ENCODE data around the gene OR51B6. TPM values are rescaled to one million over a fixed set of nuclear protein-coding genes. Genes with fewer than 3 reads are reported as not detected.

The OR51B6 gene
- total RNA-seq, 1 experiment from 2014 or later: not detected

GRCh38 chr11:5384335-5384734 is 33.0 kb downstream of the OR51B6 start (continued):
- TF ChIP-seq AR (CRISPR knock-in tag; IDR thresholded peaks at IDR 0.05): no peak
- TF ChIP-seq TCF7 (CRISPR knock-in tag; IDR thresholded peaks at IDR 0.05; ENCODE audit: low read depth): no peak
- TF ChIP-seq, protein P1, sequence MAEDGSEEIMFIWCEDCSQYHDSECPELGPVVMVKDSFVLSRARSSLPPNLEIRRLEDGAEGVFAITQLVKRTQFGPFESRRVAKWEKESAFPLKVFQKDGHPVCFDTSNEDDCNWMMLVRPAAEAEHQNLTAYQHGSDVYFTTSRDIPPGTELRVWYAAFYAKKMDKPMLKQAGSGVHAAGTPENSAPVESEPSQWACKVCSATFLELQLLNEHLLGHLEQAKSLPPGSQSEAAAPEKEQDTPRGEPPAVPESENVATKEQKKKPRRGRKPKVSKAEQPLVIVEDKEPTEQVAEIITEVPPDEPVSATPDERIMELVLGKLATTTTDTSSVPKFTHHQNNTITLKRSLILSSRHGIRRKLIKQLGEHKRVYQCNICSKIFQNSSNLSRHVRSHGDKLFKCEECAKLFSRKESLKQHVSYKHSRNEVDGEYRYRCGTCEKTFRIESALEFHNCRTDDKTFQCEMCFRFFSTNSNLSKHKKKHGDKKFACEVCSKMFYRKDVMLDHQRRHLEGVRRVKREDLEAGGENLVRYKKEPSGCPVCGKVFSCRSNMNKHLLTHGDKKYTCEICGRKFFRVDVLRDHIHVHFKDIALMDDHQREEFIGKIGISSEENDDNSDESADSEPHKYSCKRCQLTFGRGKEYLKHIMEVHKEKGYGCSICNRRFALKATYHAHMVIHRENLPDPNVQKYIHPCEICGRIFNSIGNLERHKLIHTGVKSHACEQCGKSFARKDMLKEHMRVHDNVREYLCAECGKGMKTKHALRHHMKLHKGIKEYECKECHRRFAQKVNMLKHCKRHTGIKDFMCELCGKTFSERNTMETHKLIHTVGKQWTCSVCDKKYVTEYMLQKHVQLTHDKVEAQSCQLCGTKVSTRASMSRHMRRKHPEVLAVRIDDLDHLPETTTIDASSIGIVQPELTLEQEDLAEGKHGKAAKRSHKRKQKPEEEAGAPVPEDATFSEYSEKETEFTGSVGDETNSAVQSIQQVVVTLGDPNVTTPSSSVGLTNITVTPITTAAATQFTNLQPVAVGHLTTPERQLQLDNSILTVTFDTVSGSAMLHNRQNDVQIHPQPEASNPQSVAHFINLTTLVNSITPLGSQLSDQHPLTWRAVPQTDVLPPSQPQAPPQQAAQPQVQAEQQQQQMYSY (CRISPR knock-in tag; IDR thresholded peaks at IDR 0.05): no peak

GRCh38 chr11:5390210-5390609 is 38.9 kb downstream of the OR51B6 start:
- no peak for DNase-seq (ENCODE audit: low spot score)
- Mint-ChIP-seq H3K27me3 (ENCODE audit: low read depth) (no peaks in the 10 kb centered on the region), H3K36me3 (no peaks in the 10 kb centered on the region), H3K9me3 (peaks cover 3% of the 10 kb centered on the region; the same call in 1 of the 2 replicates), H3K4me1 (no peaks in the 10 kb centered on the region), H3K27ac (no peak overlapping the region), H3K4me3 (no peak overlapping the region)
- ChIA-PET CTCF (no interaction called here), POLR2A (no interaction called here)
- no peak for TF ChIP-seq ATF1 (CRISPR knock-in tag; IDR thresholded peaks at IDR 0.05)
- TF ChIP-seq, protein P2, sequence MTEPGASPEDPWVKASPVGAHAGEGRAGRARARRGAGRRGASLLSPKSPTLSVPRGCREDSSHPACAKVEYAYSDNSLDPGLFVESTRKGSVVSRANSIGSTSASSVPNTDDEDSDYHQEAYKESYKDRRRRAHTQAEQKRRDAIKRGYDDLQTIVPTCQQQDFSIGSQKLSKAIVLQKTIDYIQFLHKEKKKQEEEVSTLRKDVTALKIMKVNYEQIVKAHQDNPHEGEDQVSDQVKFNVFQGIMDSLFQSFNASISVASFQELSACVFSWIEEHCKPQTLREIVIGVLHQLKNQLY (CRISPR knock-in tag; IDR thresholded peaks at IDR 0.05): no peak
- TF ChIP-seq MXD4 (CRISPR knock-in tag; IDR thresholded peaks at IDR 0.05; ENCODE audit: borderline replicate concordance): no peak
- TF ChIP-seq CTCF (IDR thresholded peaks at IDR 0.05): 0 out of 2 replicates have a peak, but pooled peaks have one; percentile 22
- ATAC-seq: peak; percentile 44

DNA sequence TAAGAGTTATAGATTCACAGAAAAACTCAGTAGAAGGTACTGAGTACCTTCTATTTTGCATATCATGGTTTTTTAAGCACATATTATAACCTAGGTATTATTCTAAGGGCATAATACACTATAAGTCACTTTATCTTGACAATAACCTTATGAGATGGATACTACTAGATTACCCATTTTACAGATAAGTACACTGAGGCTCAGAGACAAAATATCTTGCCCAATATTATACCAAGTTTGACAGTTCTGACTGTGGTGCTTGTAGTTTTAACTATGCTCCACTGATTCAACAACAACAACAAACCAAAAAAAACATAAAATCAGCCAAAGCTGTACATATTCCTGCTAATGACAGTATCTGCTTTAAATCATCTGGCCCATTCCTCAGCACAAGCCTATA is 42.8 kb downstream of the OR51B6 start:
- H3K27me3 Mint-ChIP-seq (ENCODE audit: low read depth): no peaks in the 10 kb centered on the region
- peaks cover 3% of the 10 kb centered on the region; the same call in 1 of the 2 replicates for H3K9me3 Mint-ChIP-seq
- ChIA-PET POLR2A (no interaction called here), CTCF (no interaction called here)
- H3K4me3 Mint-ChIP-seq: no peak overlapping the region
- no peak for ATAC-seq
- H3K27ac Mint-ChIP-seq: no peak overlapping the region
- H3K36me3 Mint-ChIP-seq: no peaks in the 10 kb centered on the region
- peaks cover 5% of the 10 kb centered on the region; the same call in 1 of the 2 replicates for H3K4me1 Mint-ChIP-seq
- DNase-seq (ENCODE audit: low spot score): no peak
- TF ChIP-seq MYBL2 (CRISPR knock-in tag; IDR thresholded peaks at IDR 0.05) (no peak), CREM (CRISPR knock-in tag; IDR thresholded peaks at IDR 0.05) (no peak), ATF3 (CRISPR knock-in tag; conservative IDR thresholded peaks at IDR 0.05) (no peak), AR (CRISPR knock-in tag; IDR thresholded peaks at IDR 0.05) (no peak), USF2 (CRISPR knock-in tag; IDR thresholded peaks at IDR 0.05) (no peak), ZNF671 (CRISPR knock-in tag; IDR thresholded peaks at IDR 0.05) (no peak), GTF2I (CRISPR knock-in tag; conservative IDR thresholded peaks at IDR 0.05) (no peak), HMGA2 (CRISPR knock-in tag; IDR thresholded peaks at IDR 0.05) (no peak), E2F4 (CRISPR knock-in tag; IDR thresholded peaks at IDR 0.05; ENCODE audit: borderline replicate concordance, low read depth) (no peak)
- TF ChIP-seq, protein P3, sequence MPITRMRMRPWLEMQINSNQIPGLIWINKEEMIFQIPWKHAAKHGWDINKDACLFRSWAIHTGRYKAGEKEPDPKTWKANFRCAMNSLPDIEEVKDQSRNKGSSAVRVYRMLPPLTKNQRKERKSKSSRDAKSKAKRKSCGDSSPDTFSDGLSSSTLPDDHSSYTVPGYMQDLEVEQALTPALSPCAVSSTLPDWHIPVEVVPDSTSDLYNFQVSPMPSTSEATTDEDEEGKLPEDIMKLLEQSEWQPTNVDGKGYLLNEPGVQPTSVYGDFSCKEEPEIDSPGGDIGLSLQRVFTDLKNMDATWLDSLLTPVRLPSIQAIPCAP (CRISPR knock-in tag; IDR thresholded peaks at IDR 0.05): no peak

Measured in WTC11 (cell line).